H1 (cell line): ENCODE measurements around the gene GPSM1. TPM values are rescaled to one million over a fixed set of nuclear protein-coding genes. Genes with fewer than 3 reads are reported as not detected.

Source experiments
- CTCF ChIA-PET: fragments of 300-600 bp; sonication (Branson Sonifier 250); formaldehyde crosslinking; loops from one replicate; lab custom pipeline; 2021; ENCODE audit not compliant: partially characterized antibody; lab: Charles Lee
- POLR2A ChIA-PET: fragments of 300-600 bp; sonication (Branson Sonifier 250); formaldehyde crosslinking; loops from one replicate; lab custom pipeline; 2021; ENCODE audit warnings: inconsistent platforms; ENCODE audit not compliant: partially characterized antibody; lab: Charles Lee
- DNase-seq, 2 experiments: peaks; one replicate each; pipeline versions ENCODE4 v3.0.0 to v3.0.0-alpha.2; 2010 to 2022; ENCODE audit warnings: low spot score in 2 of 2, low read depth in 1 of 2, mixed read lengths in 1 of 2
- FAIRE-seq: peaks from 2 replicates; lab custom pipeline; 2011; peaks lifted over from hg19 to GRCh38; lab: Jason Lieb, UNC
- H2AFZ ChIP-seq: 2 replicates; pipeline ENCODE4 v1.8.1; 2012; ENCODE audit warnings: low read length, inconsistent platforms
- H2AK5ac ChIP-seq: 2 replicates; pipeline ENCODE4 v1.6.1; 2013; ENCODE audit warnings: low read depth, low read length
- H2BK120ac ChIP-seq: replicated peaks from 2 replicates; pipeline ENCODE3; 2013; ENCODE audit warnings: low read depth, low read length, inconsistent platforms
- H2BK12ac ChIP-seq: 2 replicates; pipeline ENCODE4 v1.6.1; 2013; ENCODE audit warnings: low read depth, low read length
- H2BK15ac ChIP-seq: 2 replicates; pipeline ENCODE4 v1.6.1; 2013; ENCODE audit warnings: low read length
- H2BK20ac ChIP-seq: 2 replicates; pipeline ENCODE4 v1.6.1; 2013; ENCODE audit warnings: low read length
- H2BK5ac ChIP-seq: 2 replicates; pipeline ENCODE4 v1.6.1; 2013; ENCODE audit warnings: low read depth, low read length
- H3K14ac ChIP-seq: 2 replicates; pipeline ENCODE4 v1.6.1; 2013; ENCODE audit warnings: inconsistent platforms; ENCODE audit not compliant: insufficient read length
- H3K18ac ChIP-seq: 2 replicates; pipeline ENCODE4 v1.6.1; 2013; ENCODE audit warnings: low read length; ENCODE audit errors: extremely low read depth
- H3K23ac ChIP-seq: 2 replicates; pipeline ENCODE4 v1.6.1; 2013; ENCODE audit warnings: inconsistent platforms; ENCODE audit not compliant: insufficient read length
- H3K23me2 ChIP-seq: 2 replicates; pipeline ENCODE4 v1.6.1; 2013; ENCODE audit warnings: low read depth, low read length
- H3K27ac ChIP-seq: 2 replicates; pipeline ENCODE4 v1.6.1; 2011; ENCODE audit warnings: low read depth, low read length, inconsistent platforms
- H3K27me3 ChIP-seq, 4 experiments: replicated peaks in 1 of 4; 1 replicate in 1 of 4; 2 replicates in 3 of 4; pipeline versions ENCODE4 v1.6.1 to v1.8.1; 2011 to 2013; ENCODE audit warnings: low read length in 3 of 4, mild to moderate bottlenecking in 3 of 4, inconsistent platforms in 2 of 4, mixed read lengths in 2 of 4, moderate library complexity in 1 of 4; ENCODE audit not compliant: control insufficient read depth in 3 of 4, insufficient read depth in 3 of 4; ENCODE audit errors: extremely low read depth in 1 of 4
- H3K36me3 ChIP-seq, 4 experiments: 2 replicates each; pipeline versions ENCODE4 v1.6.1 to v1.8.1; 2011 to 2013; ENCODE audit warnings: mild to moderate bottlenecking in 4 of 4, low read length in 3 of 4, moderate library complexity in 2 of 4, control low read depth in 1 of 4, inconsistent platforms in 1 of 4; ENCODE audit not compliant: insufficient read depth in 4 of 4, control insufficient read depth in 2 of 4
- H3K4ac ChIP-seq: replicated peaks from 2 replicates; pipeline ENCODE3; 2013; ENCODE audit warnings: low read length, low read depth, mixed read lengths, inconsistent platforms; ENCODE audit not compliant: insufficient read length
- H3K4me1 ChIP-seq, 4 experiments: replicated peaks in 1 of 4; 1 replicate in 1 of 4; 2 replicates in 3 of 4; pipeline versions ENCODE4 v1.6.1 to v1.8.1; 2011 to 2013; ENCODE audit warnings: low read length in 3 of 4, inconsistent platforms in 2 of 4, mixed read lengths in 1 of 4; ENCODE audit not compliant: insufficient read depth in 4 of 4, control insufficient read depth in 3 of 4
- H3K4me2 ChIP-seq, 2 experiments: 2 replicates each; pipeline versions ENCODE4 v1.6.1 to v1.8.1; 2011 to 2013; ENCODE audit warnings: low read depth in 2 of 2, low read length in 2 of 2, control low read depth in 1 of 2, inconsistent platforms in 1 of 2, mild to moderate bottlenecking in 1 of 2; ENCODE audit not compliant: insufficient read depth in 1 of 2
- H3K4me3 ChIP-seq, 4 experiments: fragments of 200-600, 300-600 bp in 1 of 4; sonication (generic), shearing (Covaris generic), sonication (Bioruptor Twin) in 1 of 4; 2 replicates each; pipeline versions ENCODE4 v1.5.1 to v1.8.1; 2011 to 2016; ENCODE audit warnings: low read length in 4 of 4, low read depth in 3 of 4, control low read depth in 2 of 4, inconsistent platforms in 2 of 4, mild to moderate bottlenecking in 2 of 4, mixed read lengths in 1 of 4, moderate library complexity in 1 of 4; ENCODE audit not compliant: insufficient read depth in 2 of 4; ENCODE audit errors: extremely low read depth in 1 of 4
- H3K56ac ChIP-seq: replicated peaks from 2 replicates; pipeline ENCODE3; 2013; ENCODE audit warnings: low read depth, mild to moderate bottlenecking, mixed read lengths, low read length, inconsistent platforms; ENCODE audit not compliant: insufficient read length
- H3K79me1 ChIP-seq: 2 replicates; pipeline ENCODE4 v1.6.1; 2013; ENCODE audit warnings: low read depth, low read length, control low read depth
- H3K79me2 ChIP-seq, 2 experiments: 2 replicates each; pipeline versions ENCODE4 v1.6.1 to v1.8.1; 2012 to 2013; ENCODE audit warnings: low read length in 2 of 2, mild to moderate bottlenecking in 2 of 2, inconsistent platforms in 1 of 2; ENCODE audit not compliant: insufficient read depth in 2 of 2, control insufficient read depth in 1 of 2
- H3K9ac ChIP-seq, 4 experiments: replicated peaks in 1 of 4; 1 replicate in 1 of 4; 2 replicates in 3 of 4; pipeline versions ENCODE4 v1.6.1 to v1.8.1; 2011 to 2013; ENCODE audit warnings: low read depth in 3 of 4, low read length in 3 of 4, control low read depth in 2 of 4, mild to moderate bottlenecking in 2 of 4, moderate library complexity in 2 of 4, inconsistent platforms in 1 of 4; ENCODE audit errors: extremely low read depth in 1 of 4
- H3K9me3 ChIP-seq, 2 experiments: 2 replicates each; pipeline versions ENCODE4 v1.6.1 to v1.8.1; 2012 to 2013; ENCODE audit warnings: mild to moderate bottlenecking in 2 of 2, moderate library complexity in 2 of 2, control low read depth in 1 of 2, inconsistent platforms in 1 of 2, low read depth in 1 of 2, low read length in 1 of 2, mixed read lengths in 1 of 2; ENCODE audit not compliant: insufficient read depth in 2 of 2
- H4K20me1 ChIP-seq, 2 experiments: replicated peaks in 1 of 2; 2 replicates each; pipeline versions ENCODE3 to v1.8.1; 2011 to 2013; ENCODE audit warnings: inconsistent platforms in 2 of 2, low read length in 2 of 2, mild to moderate bottlenecking in 1 of 2; ENCODE audit not compliant: insufficient read depth in 2 of 2, control insufficient read depth in 1 of 2
- H4K5ac ChIP-seq: 2 replicates; pipeline ENCODE4 v1.6.1; 2013; ENCODE audit warnings: low read length, low read depth, mixed read lengths, inconsistent platforms; ENCODE audit not compliant: insufficient read length
- H4K8ac ChIP-seq: 2 replicates; pipeline ENCODE4 v1.8.0; 2013; ENCODE audit warnings: mild to moderate bottlenecking, moderate library complexity, low read length, inconsistent platforms; ENCODE audit not compliant: insufficient read depth; ENCODE audit errors: extremely low read depth
- H4K91ac ChIP-seq: replicated peaks from 2 replicates; pipeline ENCODE3; 2013; ENCODE audit warnings: low read length, mixed read lengths, inconsistent platforms; ENCODE audit not compliant: insufficient read length
- CBX5 ChIP-seq: fragments of 300-800, 300-1000 bp; sonication (generic); IDR thresholded peaks from 2 replicates; pipeline ENCODE4 v1.7.1; 2016; ENCODE audit warnings: antibody characterized with exemption, low read length, low read depth
- CEBPB ChIP-seq: IDR thresholded peaks from 2 replicates; pipeline ENCODE4 v1.6.1; 2012; ENCODE audit warnings: low read depth, low read length
- MAX ChIP-seq: IDR thresholded peaks from 2 replicates; pipeline ENCODE4 v1.6.1; 2012; ENCODE audit warnings: inconsistent platforms
- POLR2A ChIP-seq, 2 experiments: IDR thresholded peaks; 1 replicate in 1 of 2; 2 replicates in 1 of 2; pipeline ENCODE4 v1.6.1; 2011; ENCODE audit warnings: low read depth in 2 of 2, low read length in 2 of 2, mild to moderate bottlenecking in 2 of 2; ENCODE audit errors: control extremely low read depth in 1 of 2
- RNF2 ChIP-seq: fragments of 200-900, 300-1000 bp; sonication (generic); IDR thresholded peaks from 2 replicates; pipeline ENCODE4 v1.7.1; 2016; ENCODE audit warnings: borderline replicate concordance, low read depth, mild to moderate bottlenecking, antibody characterized with exemption, low read length; ENCODE audit not compliant: poor library complexity, severe bottlenecking; ENCODE audit errors: missing control alignments
- RXRA ChIP-seq: IDR thresholded peaks from 2 replicates; pipeline ENCODE4 v1.6.1; 2011; ENCODE audit warnings: low read depth, mild to moderate bottlenecking, low read length, moderate library complexity; ENCODE audit not compliant: insufficient read depth
- TAF7 ChIP-seq: optimal IDR thresholded peaks from 2 replicates; pipeline ENCODE3; 2011; ENCODE audit warnings: low read depth, mild to moderate bottlenecking, inconsistent platforms, low read length, moderate library complexity, borderline replicate concordance
- TBP ChIP-seq: IDR thresholded peaks from 2 replicates; pipeline ENCODE4 v1.6.1; 2011; ENCODE audit warnings: low read depth, low read length, improper control_type of control experiment
- ZNF274 ChIP-seq: IDR thresholded peaks from 2 replicates; pipeline ENCODE4 v1.7.0; 2012; ENCODE audit warnings: low read length, borderline replicate concordance; ENCODE audit errors: extremely low read depth
- WGBS, 2 experiments: shearing (Covaris generic) in 1 of 2; methylation state at CpG; one replicate each; pipeline versions ENCODE4 v1.1.6 to v1.1.7; 2013 to 2015; ENCODE audit warnings: low lambda C conversion rate in 2 of 2, mixed read lengths in 2 of 2, inconsistent platforms in 1 of 2, low coverage in 1 of 2, missing lambda C conversion rate in 1 of 2; ENCODE audit not compliant: insufficient replicate concordance in 2 of 2, insufficient coverage in 1 of 2, insufficient read length in 1 of 2; ENCODE audit errors: extremely low coverage in 1 of 2, missing lambda C conversion rate in 1 of 2; 5-methylcytosine and 5-hydroxymethylcytosine counted together
- polyA plus RNA-seq, 7 experiments: library from polyadenylated mRNA; depleted of rRNA in 3 of 7; stranded (reverse) in 5 of 7; unstranded in 2 of 7; fragments of >200 nt in 5 of 7; fragments of 200-250 nt in 2 of 7; gene quantifications; 1 replicate in 5 of 7; 2 replicates in 1 of 7; 4 replicates in 1 of 7; pipeline versions ENCODE4 v1.2.1 to v1.2.3, GENCODE V29; 2011 to 2013; ENCODE audit warnings: missing spikeins in 2 of 7, mixed read lengths in 2 of 7
- total RNA-seq: library from RNA; stranded (reverse); fragmentation: NEBNext Ultra II Directional; extraction: Animal tissue kit (Norgen Biotek cat#: 25700); gene quantifications from 2 replicates; pipeline ENCODE4 v1.2.1, GENCODE V29; 2021

The GPSM1 gene
- total and polyA plus RNA-seq, 2 of the 8 experiments (the other 6 are each of a cell fraction or from before 2014, with no cell fraction given): 12.8 to 18.0 TPM

GRCh38 chr9:136361047-136361753, 33.9 kb downstream of the GPSM1 start:
- no peak overlapping the region for H3K4me2 ChIP-seq
- H4K8ac ChIP-seq: no peak overlapping the region; the same call in 1 of the 2 replicates
- H2AFZ ChIP-seq: no peak overlapping the region
- H2BK15ac ChIP-seq: no peak overlapping the region
- no peak overlapping the region for H3K27ac ChIP-seq
- no peak overlapping the region for H4K91ac ChIP-seq
- H3K18ac ChIP-seq: no peak overlapping the region
- no peak overlapping the region for H3K56ac ChIP-seq
- H3K23me2 ChIP-seq: no peaks in the 10 kb centered on the region; the same call in 1 of the 2 replicates
- no peak overlapping the region for H2BK20ac ChIP-seq
- H2BK5ac ChIP-seq: no peak overlapping the region
- peaks cover 0 to 2% (median 0%) of the 10 kb centered on the region in 4 experiments; a peak in 1 of 8 replicates for H3K36me3 ChIP-seq
- no peak overlapping the region for H3K9ac ChIP-seq
- no peak overlapping the region for H3K23ac ChIP-seq
- DNase-seq (no peak), FAIRE-seq (no peak)
- TF ChIP-seq RXRA (no peak), CBX5 (no peak), TBP (no peak), TAF7 (no peak), RNF2 (no peak), CEBPB (no peak), MAX (no peak), POLR2A (IDR thresholded peaks at IDR 0.05; ENCODE audit: control extremely low read depth in 1 of 2, low read depth in 2 of 2, low read length in 2 of 2) (no peak), ZNF274 (no peak)
- WGBS, 2 experiments: 94% methylated on average over 35 of the region's 43 CpGs; no CpG with 5 or more reads in 1 of the 2 experiments
- H2BK12ac ChIP-seq: no peak overlapping the region
- H3K4ac ChIP-seq: no peak overlapping the region
- peaks cover 0 to 2% (median 0%) of the 10 kb centered on the region in 4 experiments; a peak in 2 of 7 replicates for H3K27me3 ChIP-seq
- H4K20me1 ChIP-seq: peaks cover 3 to 7% of the 10 kb centered on the region in 2 experiments
- no peaks in the 10 kb centered on the region for H3K79me2 ChIP-seq
- H4K5ac ChIP-seq: no peak overlapping the region
- H2BK120ac ChIP-seq: no peak overlapping the region
- no peak overlapping the region for H3K14ac ChIP-seq
- ChIA-PET POLR2A (interaction anchor here (1.6 to 15.8 kb wide), 6 partner anchors 12 to 39 kb away, joined by 4 to 137 read pairs (median 24); partner anchors contain the start of genes CARD9 and SNAPC4), CTCF (interaction anchor here (1.0 to 7.1 kb wide), 4 partner anchors 16 to 61 kb away, joined by 3 to 80 read pairs (median 9); no protein-coding TSS in a partner anchor)
- H3K9me3 ChIP-seq: peaks cover 0 to 3% of the 10 kb centered on the region in 2 experiments; a peak in 1 of 4 replicates
- H2AK5ac ChIP-seq: no peak overlapping the region
- H3K4me3 ChIP-seq: no peak overlapping the region
- H3K79me1 ChIP-seq: peaks cover 3% of the 10 kb centered on the region
- H3K4me1 ChIP-seq: peaks cover 0 to 8% (median under 1%) of the 10 kb centered on the region in 4 experiments; a peak in 3 of 7 replicates
